Naive thymus-derived CD4-positive, alpha-beta T cell (primary cell): ENCODE data around the gene LMAN1. TPM values are rescaled to one million over a fixed set of nuclear protein-coding genes. Genes with fewer than 3 reads are reported as not detected.
A peak's percentile ranks its signal among the peaks of the same experiment; 100 is the strongest.

Source experiments
- ATAC-seq: fragments of 150-1000 bp; cut with Tn5 transposase; 2 replicates; pipeline ENCODE4 v1.10.0; 2021; ENCODE audit warnings: mild to moderate bottlenecking, moderate library complexity
- CTCF ChIA-PET: fragments of 350-600 bp; sonication (Branson Sonifier 250); formaldehyde crosslinking; loops from one replicate; lab custom pipeline; 2021; ENCODE audit warnings: antibody characterized with exemption; lab: Charles Lee
- POLR2A ChIA-PET: fragments of 350-600 bp; sonication (Branson Sonifier 250); formaldehyde crosslinking; loops from one replicate; lab custom pipeline; 2021; ENCODE audit warnings: antibody characterized with exemption, inconsistent platforms; lab: Charles Lee
- DNase-seq, 9 donors: peaks; one replicate each; pipeline versions ENCODE4 v3.0.0 to v3.0.0-alpha.2; 2020 to 2022; ENCODE audit warnings: mixed read lengths in 1 of 9
- H3K27ac ChIP-seq: one replicate; pipeline ENCODE4 v1.7.0; 2013; ENCODE audit warnings: mild to moderate bottlenecking, low read depth, low read length, moderate library complexity
- H3K27me3 ChIP-seq, 2 donors: one replicate each; pipeline ENCODE4 v1.7.0; 2013; ENCODE audit warnings: low read length in 2 of 2, mild to moderate bottlenecking in 2 of 2, moderate library complexity in 2 of 2; ENCODE audit not compliant: control insufficient read depth in 2 of 2, insufficient read depth in 2 of 2
- H3K36me3 ChIP-seq, 3 experiments: 1 replicate in 2 of 3; 2 replicates in 1 of 3; pipeline ENCODE4 v1.7.0; 2013; ENCODE audit warnings: low read length in 3 of 3, mild to moderate bottlenecking in 3 of 3, moderate library complexity in 1 of 3; ENCODE audit not compliant: insufficient read depth in 3 of 3, control insufficient read depth in 2 of 3
- H3K4me1 ChIP-seq, 2 donors: one replicate each; pipeline ENCODE4 v1.7.0; 2013; ENCODE audit warnings: low read length in 2 of 2, mild to moderate bottlenecking in 2 of 2, moderate library complexity in 1 of 2; ENCODE audit not compliant: control insufficient read depth in 2 of 2, insufficient read depth in 2 of 2
- H3K4me3 ChIP-seq: 2 replicates; pipeline ENCODE4 v1.7.0; 2013; ENCODE audit warnings: mild to moderate bottlenecking, low read length
- H3K9me3 ChIP-seq, 3 experiments: 1 replicate in 2 of 3; 2 replicates in 1 of 3; pipeline ENCODE4 v1.7.0; 2013; ENCODE audit warnings: low read length in 3 of 3; ENCODE audit not compliant: control insufficient read depth in 2 of 3
- H3K27ac Mint-ChIP-seq, 9 donors: one replicate each; pipeline ENCODE4 v1.8.0; 2020 to 2022; ENCODE audit warnings: mixed read lengths in 9 of 9, mild to moderate bottlenecking in 8 of 9, moderate library complexity in 5 of 9, inconsistent platforms in 2 of 9
- H3K27me3 Mint-ChIP-seq, 5 donors: one replicate each; pipeline ENCODE4 v1.8.0; 2021 to 2022; ENCODE audit warnings: mixed read lengths in 5 of 5, mild to moderate bottlenecking in 1 of 5
- H3K36me3 Mint-ChIP-seq, 5 donors: one replicate each; pipeline ENCODE4 v1.8.0; 2020 to 2022; ENCODE audit warnings: mixed read lengths in 5 of 5, mild to moderate bottlenecking in 3 of 5, inconsistent platforms in 1 of 5
- H3K4me1 Mint-ChIP-seq, 7 donors: one replicate each; pipeline ENCODE4 v1.8.0; 2020 to 2022; ENCODE audit warnings: mixed read lengths in 7 of 7, mild to moderate bottlenecking in 3 of 7, inconsistent platforms in 1 of 7
- H3K4me3 Mint-ChIP-seq, 10 donors: one replicate each; pipeline ENCODE4 v1.8.0; 2020 to 2022; ENCODE audit warnings: mild to moderate bottlenecking in 10 of 10, mixed read lengths in 10 of 10, moderate library complexity in 6 of 10, inconsistent platforms in 2 of 10
- H3K9me3 Mint-ChIP-seq, 11 donors: one replicate each; pipeline ENCODE4 v1.8.0; 2020 to 2022; ENCODE audit warnings: mixed read lengths in 11 of 11, mild to moderate bottlenecking in 4 of 11, inconsistent platforms in 1 of 11, moderate library complexity in 1 of 11
- intact Hi-C, 2 donors: fragments of 100-400 bp; cut with micrococcal nuclease; formaldehyde crosslinking; loops; one replicate each; pipeline ENCODE4 v1.15.1; 2023
- polyA plus RNA-seq, 2 donors: library from polyadenylated mRNA; unstranded; fragments of 300-500 nt; fragmentation: Illumina TruSeq; gene quantifications; one replicate each; pipeline ENCODE4 v1.2.3, GENCODE V29; 2021
- total RNA-seq, 6 experiments: library from RNA in 5 of 6; stranded (reverse) in 5 of 6; gene quantifications; 1 replicate in 5 of 6; 2 replicates in 1 of 6; pipeline ENCODE4 v1.2.3 and lab custom pipeline; 2021 to 2026

Gene LMAN1
- total and polyA plus RNA-seq, 7 experiments from 2014 or later: 21.6 to 120 (median 38.9) TPM

- CTCF ChIA-PET: no interaction called here
Observed at GRCh38 chr18:59340312-59340711, 18.8 kb downstream of the LMAN1 start.

DNA sequence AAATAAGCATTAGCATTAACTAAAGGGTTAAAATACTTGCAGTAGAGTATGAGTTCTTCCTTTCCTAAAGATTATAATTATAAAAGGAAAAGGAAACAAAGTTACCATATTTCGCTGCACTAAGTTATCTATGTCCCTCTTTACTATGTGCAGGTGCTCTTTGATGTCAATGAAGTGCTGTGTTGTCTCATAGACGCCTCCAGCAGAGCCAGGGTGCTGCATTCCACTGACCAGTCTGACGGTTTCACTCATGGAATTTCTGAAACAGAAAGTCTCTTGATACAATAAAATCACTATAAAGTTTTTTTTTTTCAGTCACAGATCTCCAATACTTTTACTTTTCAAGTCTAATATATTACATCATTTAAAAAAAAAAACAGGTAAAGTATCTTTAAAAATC, 26.1 kb downstream of the LMAN1 start:
- CTCF ChIA-PET: no interaction called here
- no peak for ATAC-seq
- no peak overlapping the region for H3K4me3 ChIP-seq
- no peaks in the 10 kb centered on the region for H3K27me3 ChIP-seq
- H3K27ac ChIP-seq: no peak overlapping the region
- peaks cover 7 to 63% (median 17%) of the 10 kb centered on the region in 3 experiments for H3K36me3 ChIP-seq
- Mint-ChIP-seq H3K4me1 (peaks cover 0 to 12% (median 0%) of the 10 kb centered on the region in 7 donors), H3K36me3 (peaks cover 11 to 62% (median 51%) of the 10 kb centered on the region in 5 donors), H3K27me3 (no peaks in the 10 kb centered on the region), H3K9me3 (no peaks in the 10 kb centered on the region), H3K4me3 (no peak overlapping the region), H3K27ac (no peak overlapping the region)
- no peak for DNase-seq
- POLR2A ChIA-PET: no interaction called here
- intact Hi-C loops: no loop called here
- H3K4me1 ChIP-seq: no peaks in the 10 kb centered on the region
- H3K9me3 ChIP-seq: no peaks in the 10 kb centered on the region

More at GRCh38 chr18:59340312-59340711, 18.8 kb downstream of the LMAN1 start:
- Histone ChIP-seq H3K9me3 (peaks cover 0 to 10% (median 0%) of the 10 kb centered on the region in 3 experiments), H3K27ac (no peak overlapping the region), H3K27me3 (no peaks in the 10 kb centered on the region), H3K4me3 (no peak overlapping the region), H3K4me1 (no peaks in the 10 kb centered on the region), H3K36me3 (peaks cover 15 to 73% (median 20%) of the 10 kb centered on the region in 3 experiments)
- intact Hi-C loops: loop anchor here in 1 of 2 donors (1.0 kb wide), 1 partner anchor 10 kb away; no protein-coding TSS in a partner anchor
- ATAC-seq (no peak), DNase-seq (no peak)
- Mint-ChIP-seq H3K9me3 (peaks cover 0 to 38% (median 20%) of the 10 kb centered on the region in 11 donors), H3K27me3 (no peaks in the 10 kb centered on the region), H3K4me1 (peaks cover 8 to 45% (median 37%) of the 10 kb centered on the region in 7 donors), H3K27ac (no peak overlapping the region), H3K36me3 (peaks cover 53 to 96% (median 87%) of the 10 kb centered on the region in 5 donors), H3K4me3 (no peak overlapping the region)
- POLR2A ChIA-PET: no interaction called here

- H3K9me3 ChIP-seq: no peaks in the 10 kb centered on the region
- CTCF ChIA-PET: no interaction called here
- peaks cover 0 to 34% (median 17%) of the 10 kb centered on the region in 3 experiments for H3K36me3 ChIP-seq
- POLR2A ChIA-PET: no interaction called here
- H3K27ac ChIP-seq: no peak overlapping the region
- no peaks in the 10 kb centered on the region for H3K27me3 ChIP-seq
- no peak for ATAC-seq
- no peak overlapping the region for H3K4me3 ChIP-seq
- Mint-ChIP-seq H3K4me1 (peaks cover 0 to 6% (median 0%) of the 10 kb centered on the region in 7 donors), H3K9me3 (peaks cover 0 to 4% (median 0%) of the 10 kb centered on the region in 11 donors), H3K4me3 (no peak overlapping the region), H3K27ac (no peak overlapping the region), H3K27me3 (no peaks in the 10 kb centered on the region), H3K36me3 (peaks cover 6 to 51% (median 43%) of the 10 kb centered on the region in 5 donors)
- H3K4me1 ChIP-seq: no peaks in the 10 kb centered on the region
- intact Hi-C loops: no loop called here
- DNase-seq: no peak
Observed at GRCh38 chr18:59328683-59329082, 30.4 kb downstream of the LMAN1 start.

DNA sequence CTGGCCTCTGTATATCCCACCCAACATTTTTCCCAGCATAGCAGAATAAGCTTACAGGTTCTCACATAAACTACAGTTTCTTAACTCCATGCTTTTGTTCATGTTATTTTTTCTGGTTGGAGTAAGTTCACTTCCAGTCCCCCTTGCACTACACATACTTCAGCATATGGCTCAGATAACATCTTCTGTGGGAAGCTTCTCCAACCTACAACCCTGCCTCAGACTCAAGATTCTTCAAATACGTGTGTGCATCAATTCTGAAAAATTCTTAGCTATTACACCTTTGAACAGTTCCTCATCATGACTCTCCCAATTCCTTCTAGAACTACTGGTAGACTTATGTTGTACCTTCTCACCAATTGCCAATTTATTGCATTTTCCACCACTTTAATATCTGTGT, 33.1 kb downstream of the LMAN1 start:
- POLR2A ChIA-PET: no interaction called here
- intact Hi-C loops: no loop called here
- ATAC-seq (no peak), DNase-seq (no peak)
- peaks cover 0 to 4% (median 0%) of the 10 kb centered on the region in 11 donors for H3K9me3 Mint-ChIP-seq
- H3K4me1 Mint-ChIP-seq: no peaks in the 10 kb centered on the region
- peaks cover 0 to 4% (median 2%) of the 10 kb centered on the region in 5 donors for H3K27me3 Mint-ChIP-seq
- peaks cover 0 to 40% (median 32%) of the 10 kb centered on the region in 5 donors for H3K36me3 Mint-ChIP-seq
- no peaks in the 10 kb centered on the region for H3K27me3 ChIP-seq
- H3K4me3 Mint-ChIP-seq: no peak overlapping the region
- no peaks in the 10 kb centered on the region for H3K4me1 ChIP-seq
- CTCF ChIA-PET: interaction anchor here (0.5 to 1.3 kb wide), 2 partner anchors 8 to 35 kb away, joined by 3 read pairs; no protein-coding TSS in a partner anchor
- H3K27ac ChIP-seq: no peak overlapping the region
- no peak overlapping the region for H3K4me3 ChIP-seq
- H3K27ac Mint-ChIP-seq: no peak overlapping the region
- H3K36me3 ChIP-seq: peaks cover 0 to 14% (median 7%) of the 10 kb centered on the region in 3 experiments
- no peaks in the 10 kb centered on the region for H3K9me3 ChIP-seq

DNA sequence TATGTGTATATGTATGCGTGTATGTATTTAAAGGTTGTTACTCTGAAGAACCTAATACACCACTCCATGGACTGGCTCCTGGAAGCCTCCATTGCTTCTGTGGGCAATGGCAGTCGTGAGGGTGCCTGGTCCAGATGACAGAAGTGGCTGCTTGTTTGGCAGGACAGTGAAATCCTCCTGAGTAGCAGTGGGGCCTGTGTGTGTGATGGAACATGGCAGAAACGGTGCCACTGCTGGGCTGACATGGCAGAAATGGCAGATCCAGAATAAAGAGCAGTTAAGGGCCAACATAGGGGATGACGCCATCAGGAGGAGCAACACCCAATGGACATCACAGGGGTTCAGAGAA, 34.5 kb downstream of the LMAN1 start:
- Mint-ChIP-seq H3K27ac (no peak overlapping the region), H3K27me3 (peaks cover 5 to 9% (median 9%) of the 10 kb centered on the region in 5 donors), H3K4me3 (peak overlapping the region in 1 of 10 donors; percentile 60), H3K9me3 (peaks cover 0 to 4% (median 0%) of the 10 kb centered on the region in 11 donors), H3K4me1 (no peaks in the 10 kb centered on the region), H3K36me3 (peaks cover 0 to 37% (median 28%) of the 10 kb centered on the region in 5 donors)
- Histone ChIP-seq H3K36me3 (peaks cover 0 to 7% (median 6%) of the 10 kb centered on the region in 3 experiments), H3K4me3 (no peak overlapping the region), H3K27ac (no peak overlapping the region), H3K9me3 (no peaks in the 10 kb centered on the region), H3K4me1 (no peaks in the 10 kb centered on the region), H3K27me3 (no peaks in the 10 kb centered on the region)
- ChIA-PET CTCF (no interaction called here), POLR2A (no interaction called here)
- intact Hi-C loops: no loop called here
- DNase-seq: no peak
- ATAC-seq: no peak

GRCh38 chr18:59323931-59324622, 35.0 kb downstream of the LMAN1 start:
- Mint-ChIP-seq H3K27ac (no peak overlapping the region), H3K36me3 (peaks cover 0 to 33% (median 27%) of the 10 kb centered on the region in 5 donors), H3K4me3 (no peak overlapping the region), H3K4me1 (no peaks in the 10 kb centered on the region), H3K9me3 (peaks cover 0 to 4% (median 0%) of the 10 kb centered on the region in 11 donors), H3K27me3 (peaks cover 5 to 13% (median 9%) of the 10 kb centered on the region in 5 donors)
- DNase-seq (no peak), ATAC-seq (no peak)
- CTCF ChIA-PET: no interaction called here
- H3K36me3 ChIP-seq: peaks cover 0 to 6% (median 4%) of the 10 kb centered on the region in 3 experiments
- H3K27me3 ChIP-seq: no peaks in the 10 kb centered on the region
- no peak overlapping the region for H3K27ac ChIP-seq
- no peaks in the 10 kb centered on the region for H3K9me3 ChIP-seq
- no peaks in the 10 kb centered on the region for H3K4me1 ChIP-seq
- intact Hi-C loops: no loop called here
- H3K4me3 ChIP-seq: no peak overlapping the region
- POLR2A ChIA-PET: no interaction called here
